Neural progenitor cell (in vitro differentiated cells): ENCODE measurements around the gene SSBP3. TPM values are rescaled to one million over a fixed set of nuclear protein-coding genes. Genes with fewer than 3 reads are reported as not detected.
A peak's percentile ranks its signal among the peaks of the same experiment; 100 is the strongest.

Experiments used
- DNase-seq: peaks from one replicate; pipeline ENCODE4 v3.0.0-alpha.2; 2016; ENCODE audit warnings: low spot score
- H2AFZ ChIP-seq: fragments of 200-600 bp; sonication (generic); replicated peaks from 2 replicates; pipeline ENCODE4 v1.6.1; 2016; ENCODE audit warnings: antibody characterized with exemption
- H3F3A ChIP-seq: fragments of 200-600 bp; sonication (generic); 2 replicates; pipeline ENCODE4 v1.6.1; 2016; ENCODE audit warnings: antibody characterized with exemption, low read depth
- H3K27ac ChIP-seq: fragments of 200-600 bp; sonication (generic); 2 replicates; pipeline ENCODE4 v1.5.1; 2016; ENCODE audit warnings: mild to moderate bottlenecking
- H3K27me3 ChIP-seq: fragments of 200-600 bp; sonication (generic); 2 replicates; pipeline ENCODE4 v1.6.1; 2016; ENCODE audit warnings: mild to moderate bottlenecking, moderate library complexity
- H3K36me3 ChIP-seq: fragments of 200-600 bp; sonication (generic); 2 replicates; pipeline ENCODE4 v1.5.1; 2016
- H3K4me1 ChIP-seq: fragments of 200-600 bp; sonication (generic); 2 replicates; pipeline ENCODE4 v1.6.1; 2016; ENCODE audit warnings: mixed run types
- H3K4me2 ChIP-seq: fragments of 200-600 bp; sonication (generic); 2 replicates; pipeline ENCODE4 v1.6.1; 2016
- H3K4me3 ChIP-seq: fragments of 200-600 bp; sonication (generic); 2 replicates; pipeline ENCODE4 v1.5.1; 2016
- H3K79me2 ChIP-seq: fragments of 200-600 bp; sonication (generic); 2 replicates; pipeline ENCODE4 v1.6.1; 2016; ENCODE audit warnings: low read depth
- H3K9ac ChIP-seq: fragments of 200-600 bp; sonication (generic); 2 replicates; pipeline ENCODE4 v1.6.1; 2016
- H3K9me3 ChIP-seq: fragments of 200-600 bp; sonication (generic); 2 replicates; pipeline ENCODE4 v1.5.1; 2016; ENCODE audit warnings: low read depth
- H4K20me1 ChIP-seq: fragments of 200-600 bp; sonication (generic); 2 replicates; pipeline ENCODE4 v1.6.1; 2016; ENCODE audit warnings: low read depth
- H3K27ac Mint-ChIP-seq: 3 replicates; pipeline ENCODE4 v1.8.0; 2021; ENCODE audit warnings: mixed read lengths
- H3K27me3 Mint-ChIP-seq: 2 replicates; pipeline ENCODE4 v1.8.0; 2022; ENCODE audit warnings: low read depth, mild to moderate bottlenecking, inconsistent platforms, moderate library complexity, mixed read lengths; ENCODE audit not compliant: insufficient read depth
- H3K36me3 Mint-ChIP-seq: 3 replicates; pipeline ENCODE4 v1.8.0; 2021; ENCODE audit warnings: mixed read lengths
- H3K4me1 Mint-ChIP-seq: 3 replicates; pipeline ENCODE4 v1.8.0; 2021; ENCODE audit warnings: mixed read lengths
- H3K4me3 Mint-ChIP-seq: 3 replicates; pipeline ENCODE4 v1.8.0; 2021; ENCODE audit warnings: mild to moderate bottlenecking, moderate library complexity, mixed read lengths
- H3K9me3 Mint-ChIP-seq: 3 replicates; pipeline ENCODE4 v1.8.0; 2020; ENCODE audit warnings: mixed read lengths
- CTCF ChIP-seq: fragments of 200-600 bp; sonication (generic); IDR thresholded peaks from 2 replicates; pipeline ENCODE4 v1.5.1; 2017; ENCODE audit warnings: antibody characterized with exemption, mild to moderate bottlenecking
- EZH2 ChIP-seq: fragments of 200-600 bp; sonication (generic); IDR thresholded peaks from 2 replicates; pipeline ENCODE4 v1.6.1; 2017; ENCODE audit warnings: antibody characterized with exemption, mild to moderate bottlenecking, moderate library complexity
- EZH2phosphoT487 ChIP-seq: fragments of 200-600 bp; sonication (generic); IDR thresholded peaks from 2 replicates; pipeline ENCODE4 v1.6.1; 2017; ENCODE audit warnings: antibody characterized with exemption
- total RNA-seq: library from RNA; depleted of rRNA; stranded (reverse); fragments of >200 nt; gene quantifications from 2 replicates; pipeline ENCODE4 v1.2.3, GENCODE V29; 2015; ENCODE audit warnings: low replicate concordance

SSBP3 gene
- total RNA-seq, 1 donor from 2014 or later: 53.0 TPM

GRCh38 chr1:54204199-54204598 is 202.0 kb downstream of the SSBP3 start:
- peaks cover 26% of the 10 kb centered on the region for H3K36me3 Mint-ChIP-seq
- no peaks in the 10 kb centered on the region for H3K9me3 Mint-ChIP-seq
- DNase-seq: no peak
- no peaks in the 10 kb centered on the region for H3K27me3 ChIP-seq
- peaks cover 24% of the 10 kb centered on the region for H4K20me1 ChIP-seq
- no peak overlapping the region for H3K9ac ChIP-seq
- no peak overlapping the region for H3K4me3 ChIP-seq
- H3K4me3 Mint-ChIP-seq: no peak overlapping the region
- H3K4me2 ChIP-seq: no peak overlapping the region
- no peak overlapping the region for H2AFZ ChIP-seq
- peaks cover 6% of the 10 kb centered on the region for H3K36me3 ChIP-seq
- H3K4me1 Mint-ChIP-seq: peaks cover 22% of the 10 kb centered on the region
- H3K27ac ChIP-seq: no peak overlapping the region
- H3F3A ChIP-seq: no peaks in the 10 kb centered on the region
- peaks cover 33% of the 10 kb centered on the region for H3K79me2 ChIP-seq
- no peak overlapping the region for H3K27ac Mint-ChIP-seq
- H3K9me3 ChIP-seq: no peaks in the 10 kb centered on the region
- TF ChIP-seq EZH2 (no peak), EZH2phosphoT487 (no peak), CTCF (no peak)
- peaks cover 9% of the 10 kb centered on the region for H3K4me1 ChIP-seq
- peaks cover 2% of the 10 kb centered on the region for H3K27me3 Mint-ChIP-seq

GRCh38 chr1:54200519-54200997 is 205.6 kb downstream of the SSBP3 start:
- no peak for DNase-seq
- no peaks in the 10 kb centered on the region for H3F3A ChIP-seq
- H3K27ac ChIP-seq: no peak overlapping the region
- H3K4me2 ChIP-seq: peak overlapping the region; percentile 94
- Mint-ChIP-seq H3K27me3 (peaks cover 2% of the 10 kb centered on the region), H3K9me3 (no peaks in the 10 kb centered on the region), H3K4me1 (peaks cover 26% of the 10 kb centered on the region), H3K4me3 (peak overlapping the region; percentile 96), H3K27ac (peak overlapping the region; percentile 84), H3K36me3 (peaks cover 12% of the 10 kb centered on the region)
- H3K79me2 ChIP-seq: peaks cover 33% of the 10 kb centered on the region
- peaks cover 22% of the 10 kb centered on the region for H4K20me1 ChIP-seq
- peak overlapping the region; percentile 83 for H2AFZ ChIP-seq
- peak overlapping the region; percentile 90 for H3K9ac ChIP-seq
- H3K9me3 ChIP-seq: no peaks in the 10 kb centered on the region
- H3K4me3 ChIP-seq: peak overlapping the region; percentile 83
- peaks cover 3% of the 10 kb centered on the region for H3K36me3 ChIP-seq
- TF ChIP-seq EZH2 (no peak), EZH2phosphoT487 (no peak), CTCF (no peak)
- no peaks in the 10 kb centered on the region for H3K27me3 ChIP-seq
- peaks cover 9% of the 10 kb centered on the region for H3K4me1 ChIP-seq

- Histone ChIP-seq H2AFZ (peak within 1 kb of the TSS; percentile 85), H3K79me2 (peaks cover 33% of the 10 kb centered on the region), H3K4me1 (peaks cover 9% of the 10 kb centered on the region), H3K27me3 (no peaks in the 10 kb centered on the region), H3K9me3 (no peaks in the 10 kb centered on the region), H3K4me2 (peak within 1 kb of the TSS; percentile 94), H3K36me3 (no peaks in the 10 kb centered on the region), H3K27ac (no peak within 1 kb of the TSS), H3F3A (no peaks in the 10 kb centered on the region), H3K4me3 (peak within 1 kb of the TSS; percentile 83), H4K20me1 (peaks cover 18% of the 10 kb centered on the region), H3K9ac (peak within 1 kb of the TSS; percentile 90)
- peaks cover 26% of the 10 kb centered on the region for H3K4me1 Mint-ChIP-seq
- no peak for TF ChIP-seq CTCF
- H3K27me3 Mint-ChIP-seq: peaks cover 2% of the 10 kb centered on the region
- peaks cover 6% of the 10 kb centered on the region for H3K36me3 Mint-ChIP-seq
- H3K27ac Mint-ChIP-seq: peak within 1 kb of the TSS; percentile 84
- H3K4me3 Mint-ChIP-seq: peak within 1 kb of the TSS; percentile 96
- no peaks in the 10 kb centered on the region for H3K9me3 Mint-ChIP-seq
- peak; percentile 98 for DNase-seq
Measured at GRCh38 chr1:54199765-54200518, 206.3 kb downstream of the SSBP3 start, which contains the start of the genes CYB5RL and MRPL37. CYB5RL (minus strand) TSS chr1:54200030; CDS start chr1:54195616, 4,414 bp downstream. MRPL37 (plus strand) TSS chr1:54200167; CDS start chr1:54200244, 77 bp downstream.
